GM21723 (cell line): ENCODE measurements around the gene PAK5.

Experiments
- ATAC-seq: cut with Tn5 transposase; IDR thresholded peaks from one replicate; pipeline ENCODE4 v1.9.1; 2021; ENCODE audit warnings: mild to moderate bottlenecking, moderate library complexity; ENCODE audit not compliant: unreplicated experiment

Gene PAK5

GRCh38 chr20:9626357-9626756 is 212.5 kb downstream of the PAK5 start:
- no peak for ATAC-seq

GRCh38 chr20:9617940-9618339 is 220.9 kb downstream of the PAK5 start:
- ATAC-seq: no peak

- peak; percentile 40 for ATAC-seq
Measured at GRCh38 chr20:9616833-9617461, 221.9 kb downstream of the PAK5 start.

- ATAC-seq: peak; percentile 22
Measured at GRCh38 chr20:9616455-9616805, 222.4 kb downstream of the PAK5 start.

- ATAC-seq: peak; percentile 98
Measured at GRCh38 chr20:9615766-9616454, 223.0 kb downstream of the PAK5 start.

- ATAC-seq: no peak
Measured at GRCh38 chr20:9615118-9615517, 223.8 kb downstream of the PAK5 start.

GRCh38 chr20:9613871-9614270 is 225.0 kb downstream of the PAK5 start:
- no peak for ATAC-seq

- ATAC-seq: no peak
Measured at GRCh38 chr20:9611921-9612320, 227.0 kb downstream of the PAK5 start.

GRCh38 chr20:9610665-9611064 is 228.2 kb downstream of the PAK5 start:
- no peak for ATAC-seq

GRCh38 chr20:9609887-9610502 is 228.9 kb downstream of the PAK5 start:
- peak; percentile 71 for ATAC-seq

- ATAC-seq: no peak
Measured at GRCh38 chr20:9608639-9609340, 230.1 kb downstream of the PAK5 start.

- ATAC-seq: peak; percentile 84
Measured at GRCh38 chr20:9602847-9603183, 236.1 kb downstream of the PAK5 start.

GRCh38 chr20:9600562-9600961 is 238.3 kb downstream of the PAK5 start:
- ATAC-seq: no peak

GRCh38 chr20:9597547-9597946 is 241.3 kb downstream of the PAK5 start:
- ATAC-seq: no peak

- ATAC-seq: no peak
Measured at GRCh38 chr20:9595763-9596162, 243.1 kb downstream of the PAK5 start.

- no peak for ATAC-seq
Measured at GRCh38 chr20:9594284-9594875, 244.5 kb downstream of the PAK5 start.

GRCh38 chr20:9592419-9592818 is 246.5 kb downstream of the PAK5 start:
- ATAC-seq: no peak

GRCh38 chr20:9591080-9591479 is 247.8 kb downstream of the PAK5 start:
- ATAC-seq: no peak

GRCh38 chr20:9590189-9590588 is 248.7 kb downstream of the PAK5 start:
- no peak for ATAC-seq

- ATAC-seq: no peak
Measured at GRCh38 chr20:9588706-9589105, 250.2 kb downstream of the PAK5 start.

- ATAC-seq: no peak
Measured at GRCh38 chr20:9583151-9583550, 255.7 kb downstream of the PAK5 start.

GRCh38 chr20:9582137-9582536 is 256.7 kb downstream of the PAK5 start:
- ATAC-seq: no peak
